Cardiac fibroblast (primary cell): ENCODE measurements around the gene OPRL1.
"Not testable (repeated sequence)": the region's sequence is repeated elsewhere in the genome, so short reads cannot be mapped to it uniquely, and the experiment has no call there.

Experiments
- DNase-seq, 2 donors: peaks; one replicate each; pipeline versions ENCODE4 v3.0.0 to v3.0.0-alpha.2; 2010; ENCODE audit warnings: low read depth in 2 of 2
- H3K4me3 ChIP-seq, 2 donors: replicated peaks in 1 of 2; 1 replicate in 1 of 2; 2 replicates in 1 of 2; pipeline ENCODE4 v1.5.1; 2011; ENCODE audit warnings: low read depth in 2 of 2, low read length in 2 of 2, mild to moderate bottlenecking in 2 of 2, moderate library complexity in 1 of 2
- CTCF ChIP-seq: IDR thresholded peaks from one replicate; pipeline ENCODE4 v1.5.1; 2011; ENCODE audit warnings: low read depth, mild to moderate bottlenecking, low read length, inconsistent platforms

OPRL1 gene

GRCh38 chr20:64119681-64120341 is 39.9 kb downstream of the OPRL1 start:
- no peak overlapping the region for H3K4me3 ChIP-seq
- no peak for TF ChIP-seq CTCF
- DNase-seq, result no peak

GRCh38 chr20:64121586-64121985 is 41.7 kb downstream of the OPRL1 start:
- no peak for DNase-seq
- no peak overlapping the region for H3K4me3 ChIP-seq
- no peak for TF ChIP-seq CTCF

- H3K4me3 ChIP-seq, DNase-seq: not testable (repeated sequence)
These were observed 43.0 kb downstream of the OPRL1 start for GRCh38 chr20:64122927-64123326.

- not testable (repeated sequence) for DNase-seq, H3K4me3 ChIP-seq
These were observed 43.6 kb downstream of the OPRL1 start for GRCh38 chr20:64123517-64123916.

GRCh38 chr20:64129146-64129782 is 49.4 kb downstream of the OPRL1 start:
- no peak overlapping the region for H3K4me3 ChIP-seq
- no peak for TF ChIP-seq CTCF
- no peak for DNase-seq

GRCh38 chr20:64130271-64130670 is 50.4 kb downstream of the OPRL1 start:
- no peak for DNase-seq
- TF ChIP-seq CTCF, result no peak
- H3K4me3 ChIP-seq, result no peak overlapping the region

GRCh38 chr20:64130876-64131275 is 51.0 kb downstream of the OPRL1 start:
- DNase-seq, result no peak
- TF ChIP-seq CTCF, result no peak
- H3K4me3 ChIP-seq, result no peak overlapping the region

GRCh38 chr20:64131406-64131805 is 51.5 kb downstream of the OPRL1 start:
- no peak overlapping the region for H3K4me3 ChIP-seq
- TF ChIP-seq CTCF, result peak; percentile 23
- peak; percentile 6 to 11 for DNase-seq
